Measurements from ENCODE around the gene ARHGAP22. TPM values are rescaled to one million over a fixed set of nuclear protein-coding genes. Genes with fewer than 3 reads are reported as not detected.

Gene ARHGAP22
- total RNA-seq, 1 experiment from 2014 or later: 9.9 TPM

GRCh38 chr10:48439031-48439430 lies 165.8 kb downstream of the ARHGAP22 start:
- H3K79me2 ChIP-seq (ENCODE audit: insufficient read depth, low read length): no peaks in the 10 kb centered on the region
- no peaks in the 10 kb centered on the region for H3K9me2 ChIP-seq (ENCODE audit: insufficient read depth)
- H3K4me3 ChIP-seq (replicated peaks in 1 of 2; ENCODE audit: low read depth in 1 of 2, low read length in 2 of 2): no peak overlapping the region
- H2AFZ ChIP-seq (ENCODE audit: low read depth, low read length, poor library complexity, severe bottlenecking): no peak overlapping the region
- no peaks in the 10 kb centered on the region for H3K9me3 ChIP-seq (ENCODE audit: control insufficient read depth in 1 of 2, insufficient read depth in 1 of 2, low read depth in 1 of 2, low read length in 2 of 2)
- no peaks in the 10 kb centered on the region for H3K27me3 ChIP-seq (ENCODE audit: insufficient read depth, low read length)
- ATAC-seq (no peak), DNase-seq (ENCODE audit: low read depth, low spot score) (no peak)
- ChIA-PET POLR2A (no interaction called here), CTCF (no interaction called here), RAD21 (ENCODE audit: low non-redundant PET in 1 of 2, low total read pairs in 2 of 2, uncharacterized antibody in 2 of 2, unreplicated experiment in 2 of 2) (no interaction called here)
- no peak overlapping the region for H3K4me2 ChIP-seq (ENCODE audit: low read length)
- H4K20me1 ChIP-seq (ENCODE audit: insufficient read depth): no peaks in the 10 kb centered on the region
- intact Hi-C loops (cut with micrococcal nuclease): no loop called here
- no peaks in the 10 kb centered on the region for H3K4me1 ChIP-seq (ENCODE audit: control insufficient read depth in 1 of 2, insufficient read depth in 2 of 2, low read length in 2 of 2)
- H3K27ac ChIP-seq (ENCODE audit: low read depth, low read length): no peak overlapping the region
- no peak overlapping the region for H3K9ac ChIP-seq (ENCODE audit: low read length)
- no TSS peak for BruUV-seq (replicated peaks)
- TF ChIP-seq, protein P1, sequence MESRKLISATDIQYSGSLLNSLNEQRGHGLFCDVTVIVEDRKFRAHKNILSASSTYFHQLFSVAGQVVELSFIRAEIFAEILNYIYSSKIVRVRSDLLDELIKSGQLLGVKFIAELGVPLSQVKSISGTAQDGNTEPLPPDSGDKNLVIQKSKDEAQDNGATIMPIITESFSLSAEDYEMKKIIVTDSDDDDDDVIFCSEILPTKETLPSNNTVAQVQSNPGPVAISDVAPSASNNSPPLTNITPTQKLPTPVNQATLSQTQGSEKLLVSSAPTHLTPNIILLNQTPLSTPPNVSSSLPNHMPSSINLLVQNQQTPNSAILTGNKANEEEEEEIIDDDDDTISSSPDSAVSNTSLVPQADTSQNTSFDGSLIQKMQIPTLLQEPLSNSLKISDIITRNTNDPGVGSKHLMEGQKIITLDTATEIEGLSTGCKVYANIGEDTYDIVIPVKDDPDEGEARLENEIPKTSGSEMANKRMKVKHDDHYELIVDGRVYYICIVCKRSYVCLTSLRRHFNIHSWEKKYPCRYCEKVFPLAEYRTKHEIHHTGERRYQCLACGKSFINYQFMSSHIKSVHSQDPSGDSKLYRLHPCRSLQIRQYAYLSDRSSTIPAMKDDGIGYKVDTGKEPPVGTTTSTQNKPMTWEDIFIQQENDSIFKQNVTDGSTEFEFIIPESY (IDR thresholded peaks at IDR 0.05; ENCODE audit: extremely low read depth, insufficient replicate concordance, low read length): no peak
- TF ChIP-seq RAD21 (IDR thresholded peaks at IDR 0.05; ENCODE audit: low read depth) (no peak), ZFX (IDR thresholded peaks at IDR 0.05) (no peak), REST (IDR thresholded peaks at IDR 0.05; ENCODE audit: low read depth) (no peak), YY1 (IDR thresholded peaks at IDR 0.05; ENCODE audit: extremely low read depth, insufficient replicate concordance, low read depth, low read length) (no peak), SIN3A (IDR thresholded peaks at IDR 0.05; ENCODE audit: low read depth) (no peak), SRF (IDR thresholded peaks at IDR 0.05; ENCODE audit: low read depth) (no peak), TCF7L2 (IDR thresholded peaks at IDR 0.05; ENCODE audit: borderline replicate concordance, extremely low read depth, insufficient read depth, insufficient read length) (no peak), EZH2phosphoT487 (IDR thresholded peaks at IDR 0.05; ENCODE audit: borderline replicate concordance) (no peak), POLR2AphosphoS5 (IDR thresholded peaks at IDR 0.05; ENCODE audit: low read depth, low read length) (no peak), POLR2A (IDR thresholded peaks at IDR 0.05; ENCODE audit: borderline replicate concordance, extremely low read depth, insufficient read depth, insufficient read length) (no peak), CBX3 (IDR thresholded peaks at IDR 0.05; ENCODE audit: low read depth) (no peak), JUND (IDR thresholded peaks at IDR 0.05) (no peak), CEBPB (IDR thresholded peaks at IDR 0.05; ENCODE audit: low read depth) (no peak), EGR1 (IDR thresholded peaks at IDR 0.05; ENCODE audit: low read depth) (no peak), ELF1 (IDR thresholded peaks at IDR 0.05; ENCODE audit: borderline replicate concordance, low read depth) (no peak), EZH2 (IDR thresholded peaks at IDR 0.05) (no peak), CTCF (IDR thresholded peaks at IDR 0.05 in 2 of 3, conservative IDR thresholded peaks at IDR 0.05 in 1 of 3; ENCODE audit: borderline replicate concordance in 1 of 3, insufficient read depth in 1 of 3, low read depth in 2 of 3, low read length in 2 of 3) (no peak)
- TF ChIP-seq, protein P2, sequence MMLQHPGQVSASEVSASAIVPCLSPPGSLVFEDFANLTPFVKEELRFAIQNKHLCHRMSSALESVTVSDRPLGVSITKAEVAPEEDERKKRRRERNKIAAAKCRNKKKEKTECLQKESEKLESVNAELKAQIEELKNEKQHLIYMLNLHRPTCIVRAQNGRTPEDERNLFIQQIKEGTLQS (IDR thresholded peaks at IDR 0.05): no peak
- H3K36me3 ChIP-seq (ENCODE audit: control insufficient read depth in 1 of 2, insufficient read depth in 2 of 2, low read length in 2 of 2): no peaks in the 10 kb centered on the region

Measured in HCT116 (cell line).